GM10266 (cell line): Measurements from ENCODE around the gene C3orf70.

Experiments
- DNase-seq: peaks from one replicate; pipeline ENCODE4 v3.0.0; 2012; ENCODE audit errors: extremely low spot score
- CTCF ChIP-seq: IDR thresholded peaks from 2 replicates; pipeline ENCODE4 v1.5.1; 2012; ENCODE audit warnings: mild to moderate bottlenecking, low read depth; ENCODE audit not compliant: control insufficient read depth, insufficient read depth; ENCODE audit errors: missing control alignments

Gene C3orf70

GRCh38 chr3:185075547-185075946 lies 77.3 kb downstream of the C3orf70 start:
- DNase-seq = peak; percentile 3
- no peak for TF ChIP-seq CTCF

GRCh38 chr3:185071287-185071800 lies 81.5 kb downstream of the C3orf70 start:
- no peak for TF ChIP-seq CTCF
- no peak for DNase-seq

- TF ChIP-seq CTCF = no peak
- no peak for DNase-seq
These were observed 82.2 kb downstream of the C3orf70 start for GRCh38 chr3:185070491-185071286.

- no peak for DNase-seq
- TF ChIP-seq CTCF = no peak
These were observed 83.5 kb downstream of the C3orf70 start for GRCh38 chr3:185069037-185070030.

GRCh38 chr3:185067173-185067572 lies 85.7 kb downstream of the C3orf70 start:
- DNase-seq = no peak
- no peak for TF ChIP-seq CTCF

- DNase-seq = no peak
These were observed 86.6 kb downstream of the C3orf70 start for GRCh38 chr3:185066251-185066650.

More at GRCh38 chr3:185066251-185066650, 86.6 kb downstream of the C3orf70 start:
- TF ChIP-seq CTCF = no peak
